Lung (tissue), 12 donors: ENCODE measurements around the gene DHCR7. TPM values are rescaled to one million over a fixed set of nuclear protein-coding genes. Genes with fewer than 3 reads are reported as not detected.

Experiments
- ATAC-seq: fragments of 200-7000 bp; cut with Tn5 transposase; one replicate; pipeline ENCODE4 v1.9.1; 2020; ENCODE audit warnings: moderate number of reproducible peaks; ENCODE audit not compliant: insufficient read depth, low FRiP score
- DNase-seq, 3 donors: peaks; one replicate each; pipeline ENCODE4 v3.0.0-alpha.2; 2013 to 2017
- H3K27ac ChIP-seq, 2 donors: one replicate each; pipeline ENCODE4 v1.5.1; 2013; ENCODE audit warnings: mild to moderate bottlenecking in 2 of 2, moderate library complexity in 2 of 2, control low read depth in 1 of 2, inconsistent platforms in 1 of 2, low read depth in 1 of 2, low read length in 1 of 2
- H3K27me3 ChIP-seq, 3 donors: one replicate each; pipeline ENCODE4 v1.5.1; 2013; ENCODE audit warnings: low read length in 2 of 3; ENCODE audit not compliant: control insufficient read depth in 3 of 3, insufficient read depth in 3 of 3
- H3K36me3 ChIP-seq, 4 donors: one replicate each; pipeline ENCODE4 v1.5.1; 2013; ENCODE audit warnings: low read length in 4 of 4, mild to moderate bottlenecking in 1 of 4, moderate library complexity in 1 of 4; ENCODE audit not compliant: control insufficient read depth in 4 of 4, insufficient read depth in 4 of 4
- H3K4me1 ChIP-seq, 5 donors: one replicate each; pipeline ENCODE4 v1.5.1; 2013; ENCODE audit warnings: low read length in 5 of 5, mild to moderate bottlenecking in 2 of 5, moderate library complexity in 1 of 5; ENCODE audit not compliant: control insufficient read depth in 5 of 5, insufficient read depth in 5 of 5
- H3K4me3 ChIP-seq: one replicate; pipeline ENCODE4 v1.5.1; 2013; ENCODE audit warnings: mild to moderate bottlenecking, control low read depth, moderate library complexity
- H3K9ac ChIP-seq, 2 donors: one replicate each; pipeline ENCODE4 v1.5.1; 2013; ENCODE audit warnings: low read length in 2 of 2, control low read depth in 1 of 2; ENCODE audit not compliant: insufficient read depth in 1 of 2
- H3K9me3 ChIP-seq, 4 donors: one replicate each; pipeline ENCODE4 v1.5.1; 2013; ENCODE audit warnings: low read length in 3 of 4, mild to moderate bottlenecking in 1 of 4, moderate library complexity in 1 of 4; ENCODE audit not compliant: control insufficient read depth in 4 of 4, insufficient read depth in 3 of 4
- WGBS, 2 donors: extraction: QIAGEN DNeasy Blood & Tissue Kit; methylation state at CpG; one replicate each; pipeline ENCODE4 v1.1.7; 2013; 5-methylcytosine and 5-hydroxymethylcytosine counted together
- polyA plus RNA-seq, 2 donors: library from polyadenylated mRNA; stranded (reverse); fragments of 200-250 nt; gene quantifications; one replicate each; pipeline ENCODE4 v1.2.1, GENCODE V29; 2013
- total RNA-seq, 2 donors: library from RNA; depleted of rRNA in 1 of 2; stranded (reverse); fragments of >200 nt in 1 of 2; gene quantifications; one replicate each; pipeline ENCODE4 v1.2.1, GENCODE V29; 2014 to 2021
- TF ChIP-seq, protein P1 (sequence below): IDR thresholded peaks from 2 replicates; pipeline ENCODE4 v1.5.1; 2012; ENCODE audit warnings: mild to moderate bottlenecking; ENCODE audit errors: control extremely low read depth, extremely low read depth
- donor health status: control.
- donor health status: control.
- donor health status: Bipolar disorder and iron deficiency.
- donor health status: healthy.
- donor health status: DM: yes; HTN: yes; CAD: no.

The DHCR7 gene
- total and polyA plus RNA-seq, 4 donors: 41.2 to 138 (median 68.1) TPM

DNA sequence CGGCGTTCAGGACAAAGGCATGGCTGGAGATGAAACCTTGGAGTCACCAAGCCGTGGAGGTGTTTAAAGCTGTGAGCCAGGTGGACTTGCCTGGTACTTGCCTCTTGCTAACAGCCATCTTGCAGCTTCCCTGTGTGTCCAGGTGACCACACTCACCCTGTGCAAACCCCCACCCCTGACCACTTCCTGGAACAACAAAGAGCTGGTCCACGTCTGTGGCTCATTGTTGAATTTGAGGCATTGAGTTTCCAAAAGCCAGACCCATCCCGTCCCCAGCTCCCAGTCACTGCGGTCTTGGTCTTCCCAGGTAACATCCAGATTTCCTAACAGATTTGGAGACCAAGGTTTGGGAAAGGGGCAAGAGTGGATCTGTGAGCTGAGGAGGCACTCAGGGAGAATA lies 18.5 kb downstream of the DHCR7 start:
- H3K9ac ChIP-seq: no peak overlapping the region
- no peak overlapping the region for H3K4me3 ChIP-seq
- peaks cover 0 to under 1% (median 0%) of the 10 kb centered on the region in 4 donors for H3K36me3 ChIP-seq
- peaks cover 0 to 11% (median 6%) of the 10 kb centered on the region in 5 donors for H3K4me1 ChIP-seq
- DNase-seq (no peak), ATAC-seq (no peak)
- no peak overlapping the region for H3K27ac ChIP-seq
- TF ChIP-seq, protein P1, sequence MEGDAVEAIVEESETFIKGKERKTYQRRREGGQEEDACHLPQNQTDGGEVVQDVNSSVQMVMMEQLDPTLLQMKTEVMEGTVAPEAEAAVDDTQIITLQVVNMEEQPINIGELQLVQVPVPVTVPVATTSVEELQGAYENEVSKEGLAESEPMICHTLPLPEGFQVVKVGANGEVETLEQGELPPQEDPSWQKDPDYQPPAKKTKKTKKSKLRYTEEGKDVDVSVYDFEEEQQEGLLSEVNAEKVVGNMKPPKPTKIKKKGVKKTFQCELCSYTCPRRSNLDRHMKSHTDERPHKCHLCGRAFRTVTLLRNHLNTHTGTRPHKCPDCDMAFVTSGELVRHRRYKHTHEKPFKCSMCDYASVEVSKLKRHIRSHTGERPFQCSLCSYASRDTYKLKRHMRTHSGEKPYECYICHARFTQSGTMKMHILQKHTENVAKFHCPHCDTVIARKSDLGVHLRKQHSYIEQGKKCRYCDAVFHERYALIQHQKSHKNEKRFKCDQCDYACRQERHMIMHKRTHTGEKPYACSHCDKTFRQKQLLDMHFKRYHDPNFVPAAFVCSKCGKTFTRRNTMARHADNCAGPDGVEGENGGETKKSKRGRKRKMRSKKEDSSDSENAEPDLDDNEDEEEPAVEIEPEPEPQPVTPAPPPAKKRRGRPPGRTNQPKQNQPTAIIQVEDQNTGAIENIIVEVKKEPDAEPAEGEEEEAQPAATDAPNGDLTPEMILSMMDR: no peak
- peaks cover 0 to 4% (median 0%) of the 10 kb centered on the region in 4 donors for H3K9me3 ChIP-seq
- WGBS, 2 donors: 88% methylated on average over 6 of the region's 6 CpGs
- H3K27me3 ChIP-seq: no peaks in the 10 kb centered on the region

DNA sequence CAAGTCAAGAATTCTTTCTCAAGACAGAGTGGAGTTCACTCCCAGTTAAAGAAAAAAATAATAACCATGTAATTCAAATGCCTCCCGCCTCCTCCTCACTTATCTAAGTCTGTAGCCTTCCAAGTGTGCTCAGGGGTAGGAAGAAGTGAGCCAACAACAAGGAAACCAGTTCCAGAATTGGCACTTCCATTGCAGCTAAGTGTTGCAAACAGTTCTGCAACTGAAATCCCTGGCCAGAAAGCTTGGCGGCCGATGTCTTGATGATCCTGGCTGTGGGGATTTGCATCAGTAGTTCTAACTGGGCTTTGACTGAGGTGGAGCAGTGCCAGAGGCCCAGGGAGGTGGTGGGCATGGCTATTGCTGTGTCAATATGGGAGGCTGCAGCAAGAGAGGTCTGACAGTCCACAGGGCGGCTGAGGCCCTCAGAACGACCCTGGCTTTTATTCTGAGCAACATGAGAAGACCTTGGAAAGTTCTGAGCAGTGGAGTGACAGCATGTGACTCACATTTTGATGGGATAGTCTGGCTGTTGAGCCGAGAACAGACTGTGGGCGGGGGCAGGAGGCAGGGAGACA lies 19.2 kb downstream of the DHCR7 start:
- no peak overlapping the region for H3K27ac ChIP-seq
- ATAC-seq (no peak), DNase-seq (peak; percentile 59 to 94 (median 82))
- WGBS, 2 donors: 56 to 80% methylated on average over 7 of the region's 7 CpGs
- TF ChIP-seq, protein P1: no peak
- peaks cover 0 to 11% (median 6%) of the 10 kb centered on the region in 5 donors for H3K4me1 ChIP-seq
- H3K4me3 ChIP-seq: no peak overlapping the region
- no peaks in the 10 kb centered on the region for H3K36me3 ChIP-seq
- no peaks in the 10 kb centered on the region for H3K27me3 ChIP-seq
- peaks cover 0 to 4% (median 0%) of the 10 kb centered on the region in 4 donors for H3K9me3 ChIP-seq
- no peak overlapping the region for H3K9ac ChIP-seq

DNA sequence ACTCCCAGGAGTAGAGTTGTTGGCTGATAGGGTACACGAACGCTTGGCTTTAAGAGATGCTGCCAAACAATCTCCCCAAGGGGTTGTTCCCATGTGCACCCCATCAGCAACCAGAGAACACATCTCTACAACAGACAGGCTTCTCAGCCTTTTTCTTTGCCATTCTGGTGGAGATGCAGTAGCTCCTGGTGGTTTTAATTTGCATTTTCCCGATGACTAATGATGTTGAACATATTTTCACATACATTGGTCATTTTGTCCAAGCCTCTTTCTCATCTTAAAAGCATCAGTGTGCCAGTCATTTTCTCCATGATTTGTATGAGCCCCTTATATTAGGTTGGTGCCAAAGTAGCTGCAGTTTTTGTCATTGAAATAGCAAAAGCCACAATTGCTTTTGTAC lies 21.8 kb downstream of the DHCR7 start:
- Histone ChIP-seq H3K4me1 (peaks cover 0 to 11% (median 4%) of the 10 kb centered on the region in 5 donors), H3K9me3 (peaks cover 0 to 4% (median 0%) of the 10 kb centered on the region in 4 donors), H3K27ac (no peak overlapping the region), H3K27me3 (no peaks in the 10 kb centered on the region), H3K36me3 (no peaks in the 10 kb centered on the region), H3K4me3 (no peak overlapping the region), H3K9ac (no peak overlapping the region)
- WGBS, 2 donors: 91 to 98% methylated on average over 3 of the region's 3 CpGs
- TF ChIP-seq, protein P1: no peak
- ATAC-seq (no peak), DNase-seq (no peak)

DNA sequence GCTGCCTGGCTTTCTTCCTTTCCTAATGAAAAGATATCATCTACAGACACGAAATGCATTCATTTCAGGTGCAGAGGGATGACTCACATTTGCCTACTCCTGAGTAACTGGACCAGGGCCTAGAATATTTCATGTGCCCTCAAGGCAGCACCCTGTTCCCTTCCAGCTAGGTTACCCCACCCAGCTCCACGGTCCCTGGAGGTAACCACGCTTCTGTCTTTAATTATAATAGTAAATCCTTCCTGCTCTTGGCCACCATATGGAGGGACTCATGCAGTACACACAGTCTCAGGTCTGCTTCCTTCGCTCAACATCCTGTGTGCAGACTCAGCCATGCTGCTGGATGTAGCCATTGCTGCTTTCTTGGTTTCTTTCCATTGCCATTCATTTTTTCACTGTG lies 22.3 kb downstream of the DHCR7 start:
- TF ChIP-seq, protein P1: no peak
- Histone ChIP-seq H3K4me3 (no peak overlapping the region), H3K9me3 (peaks cover 0 to 4% (median 0%) of the 10 kb centered on the region in 4 donors), H3K36me3 (no peaks in the 10 kb centered on the region), H3K9ac (no peak overlapping the region), H3K27ac (no peak overlapping the region), H3K4me1 (peaks cover 0 to 11% (median 4%) of the 10 kb centered on the region in 5 donors), H3K27me3 (no peaks in the 10 kb centered on the region)
- ATAC-seq (no peak), DNase-seq (no peak)
- 76 to 84% methylated on average over 4 of the region's 4 CpGs for WGBS, 2 donors
